ENCODE data around the gene TMEM223.
"Not testable (repeated sequence)": the region's sequence is repeated elsewhere in the genome, so short reads cannot be mapped to it uniquely, and the experiment has no call there.

Gene TMEM223

DNA sequence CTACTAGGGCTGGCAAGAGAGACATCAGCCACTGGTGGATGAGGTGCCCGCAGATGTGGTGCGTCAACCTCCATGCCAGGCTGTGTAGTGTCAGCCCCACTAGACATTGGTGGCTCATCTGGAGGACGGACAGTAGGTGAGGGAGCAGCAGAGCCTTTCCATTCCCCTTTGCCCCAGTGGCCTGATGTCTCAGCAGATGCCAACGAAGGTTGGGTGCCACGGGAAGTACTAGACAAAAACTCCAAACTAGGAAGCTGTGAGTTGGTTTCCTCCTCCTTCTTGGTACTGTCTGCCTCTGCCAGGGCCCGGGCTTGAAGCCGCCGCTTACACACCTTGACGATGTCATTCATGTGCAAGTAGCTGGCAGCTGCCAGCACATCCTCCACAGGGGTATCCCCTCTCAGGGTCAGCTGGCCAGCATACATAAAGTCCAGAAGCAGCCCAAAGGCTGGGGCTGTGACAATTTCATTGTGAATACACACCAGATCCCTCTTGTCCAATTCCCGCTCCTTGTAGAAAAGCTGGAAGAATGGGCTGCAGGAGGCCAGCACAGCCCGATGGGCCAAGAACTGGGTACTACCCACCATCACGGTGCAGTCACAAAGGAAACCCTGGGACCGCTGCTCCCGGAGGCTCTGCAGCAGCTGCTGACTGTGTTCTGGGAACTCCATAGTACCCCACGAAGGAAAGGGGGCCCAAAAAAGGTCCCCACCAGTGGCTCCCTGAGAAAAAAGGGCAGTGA lies 38.6 kb downstream of the TMEM223 start:
- no peak for DNase-seq (ENCODE audit: low read depth)

DNA sequence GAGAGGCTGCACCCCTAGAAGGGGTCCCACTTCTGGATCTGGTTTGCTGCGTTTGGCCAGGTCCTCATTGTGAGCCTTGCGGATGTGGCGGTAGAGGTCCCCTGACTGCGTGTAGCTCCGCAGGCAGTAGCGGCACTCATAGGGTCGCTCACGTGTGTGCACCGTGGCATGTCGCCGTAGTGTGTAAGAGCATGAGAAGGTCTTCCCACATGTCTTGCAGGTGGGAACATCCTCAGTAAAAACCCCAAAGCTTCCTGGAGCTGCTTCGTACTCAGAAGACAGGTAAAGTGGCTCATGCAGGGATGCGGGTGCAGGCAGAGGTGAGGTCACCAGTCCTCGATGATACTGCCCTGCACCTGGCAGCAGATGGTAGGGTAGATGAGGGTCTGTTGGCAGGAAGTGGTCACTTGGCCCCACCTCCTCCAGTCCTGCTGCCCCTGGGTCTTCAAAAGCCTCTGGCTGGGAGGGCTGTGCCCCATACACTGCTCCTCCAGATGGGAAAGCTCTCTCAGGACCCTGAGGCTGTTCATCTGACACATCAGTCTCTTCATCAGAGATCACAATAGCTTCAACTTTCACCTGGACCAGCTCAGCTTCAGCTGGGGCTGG lies 39.5 kb downstream of the TMEM223 start:
- DNase-seq (ENCODE audit: low read depth), result no peak

DNA sequence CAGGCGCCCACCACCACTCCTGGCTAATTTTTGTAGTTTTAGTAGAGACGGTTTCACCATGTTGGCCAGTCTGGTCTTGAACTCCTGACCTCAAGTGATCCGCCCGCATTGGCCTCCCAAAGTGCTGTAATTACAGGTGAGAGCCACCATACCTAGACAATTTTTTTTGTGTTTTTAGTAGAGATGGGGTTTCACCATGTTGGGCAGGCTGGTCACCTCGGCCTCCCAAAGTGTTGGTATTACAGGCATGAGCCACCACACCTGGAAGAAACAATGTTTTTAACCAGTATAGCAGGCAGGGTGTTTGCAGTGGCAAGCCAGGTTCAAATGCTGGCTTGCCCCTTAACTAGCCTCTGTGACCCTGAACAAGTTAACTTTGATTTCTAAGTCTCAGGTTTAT lies 41.9 kb downstream of the TMEM223 start:
- not testable (repeated sequence) for DNase-seq (ENCODE audit: low read depth)

DNA sequence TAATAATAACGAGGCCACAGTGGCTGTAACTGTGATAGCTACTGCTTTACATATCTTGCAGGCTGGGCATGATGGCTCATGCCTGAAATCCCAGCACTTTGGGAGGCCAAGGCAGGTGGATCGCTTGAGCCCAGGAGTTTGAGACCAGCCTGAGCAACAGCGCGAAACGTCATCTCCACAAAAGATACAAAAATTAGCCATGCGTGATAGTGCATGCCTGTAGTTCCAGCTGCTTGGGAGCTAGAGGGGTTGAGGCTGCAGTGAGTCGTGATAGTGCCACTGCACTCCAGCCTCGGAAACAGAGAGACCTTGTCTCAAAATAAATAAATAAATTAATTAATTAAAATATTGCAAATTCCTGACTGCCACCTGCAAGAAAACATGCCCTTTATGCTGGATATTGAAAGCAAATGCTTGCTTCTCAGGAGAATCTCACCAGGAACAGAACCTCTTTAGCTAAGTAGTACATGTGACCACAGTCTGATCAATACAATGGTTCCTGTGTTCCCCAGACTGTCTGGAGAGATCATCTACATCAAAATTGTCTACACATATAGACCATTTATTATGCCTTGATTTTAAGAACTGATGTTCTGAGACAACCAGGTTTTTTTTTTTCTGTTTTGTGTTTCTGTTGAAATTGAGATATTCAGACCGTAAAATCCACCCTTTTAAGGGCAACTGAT lies 44.2 kb downstream of the TMEM223 start:
- no peak for DNase-seq (ENCODE audit: low read depth)

Data from activated T-cell treated with anti-CD3 and anti-CD28 coated beads for 48 hours (primary cell).